HepG2 (cell line): Measurements from ENCODE around the gene SLC25A23. TPM values are rescaled to one million over a fixed set of nuclear protein-coding genes. Genes with fewer than 3 reads are reported as not detected.

Experiments used
- ARID2 ChIP-seq: sonication (generic); formaldehyde crosslinking; IDR thresholded peaks from 2 replicates; pipeline ENCODE4 v1.8.1; 2022; ENCODE audit warnings: mild to moderate bottlenecking, missing genetic modification reagents, borderline replicate concordance
- CAMTA2 ChIP-seq: sonication (generic); formaldehyde crosslinking; IDR thresholded peaks from 2 replicates; pipeline ENCODE4 v1.4.0; 2020; ENCODE audit warnings: mild to moderate bottlenecking, missing genetic modification reagents, borderline replicate concordance
- GTF3A ChIP-seq: sonication (generic); formaldehyde crosslinking; conservative IDR thresholded peaks from 2 replicates; pipeline ENCODE4 v1.4.0; 2020; ENCODE audit warnings: mild to moderate bottlenecking, missing genetic modification reagents
- HMG20A ChIP-seq: IDR thresholded peaks from 2 replicates; pipeline ENCODE4 v1.6.1; 2016; ENCODE audit warnings: borderline replicate concordance
- MXD3 ChIP-seq: IDR thresholded peaks from 2 replicates; pipeline ENCODE4 v1.6.1; 2016; ENCODE audit warnings: mild to moderate bottlenecking, missing biosample characterization, missing genetic modification reagents
- NFYB ChIP-seq: sonication (generic); formaldehyde crosslinking; IDR thresholded peaks from 2 replicates; pipeline ENCODE4 v1.4.0; 2020; ENCODE audit warnings: missing genetic modification reagents
- POLR2A ChIP-seq, 2 experiments: IDR thresholded peaks; 2 replicates each; pipeline ENCODE4 v1.6.1; 2011; ENCODE audit warnings: low read depth in 2 of 2, low read length in 2 of 2, mild to moderate bottlenecking in 1 of 2, moderate library complexity in 1 of 2; ENCODE audit not compliant: insufficient read depth in 1 of 2
- REST ChIP-seq, 2 experiments: IDR thresholded peaks; 2 replicates each; pipeline ENCODE4 v1.6.1; 2011 to 2012; ENCODE audit warnings: low read length in 2 of 2, borderline replicate concordance in 1 of 2, low read depth in 1 of 2, mild to moderate bottlenecking in 1 of 2, moderate library complexity in 1 of 2
- RFXAP ChIP-seq: sonication (generic); formaldehyde crosslinking; IDR thresholded peaks from 2 replicates; pipeline ENCODE4 v1.4.0; 2020; ENCODE audit warnings: missing genetic modification reagents, borderline replicate concordance
- TBX2 ChIP-seq: sonication (generic); formaldehyde crosslinking; IDR thresholded peaks from 2 replicates; pipeline ENCODE4 v1.5.0; 2020; ENCODE audit warnings: missing genetic modification reagents, mild to moderate bottlenecking, borderline replicate concordance
- TMF1 ChIP-seq: sonication (generic); formaldehyde crosslinking; IDR thresholded peaks from 2 replicates; pipeline ENCODE4 v1.8.1; 2022; ENCODE audit warnings: low read depth, missing genetic modification reagents
- ZFY ChIP-seq: sonication (generic); formaldehyde crosslinking; IDR thresholded peaks from 2 replicates; pipeline ENCODE4 v1.4.0; 2020; ENCODE audit warnings: missing genetic modification reagents
- ZMYM2 ChIP-seq: sonication (generic); formaldehyde crosslinking; IDR thresholded peaks from 2 replicates; pipeline ENCODE4 v1.8.0; 2022; ENCODE audit warnings: mild to moderate bottlenecking, missing genetic modification reagents
- ZMYM3 ChIP-seq: sonication (generic); formaldehyde crosslinking; IDR thresholded peaks from 2 replicates; pipeline ENCODE4 v1.5.1; 2020; ENCODE audit warnings: mild to moderate bottlenecking, missing genetic modification reagents
- ZNF343 ChIP-seq: sonication (generic); formaldehyde crosslinking; IDR thresholded peaks from 2 replicates; pipeline ENCODE4 v1.4.0; 2020; ENCODE audit warnings: mild to moderate bottlenecking, missing genetic modification reagents
- ZNF556 ChIP-seq: sonication (generic); formaldehyde crosslinking; IDR thresholded peaks from 2 replicates; pipeline ENCODE4 v1.4.0; 2020; ENCODE audit warnings: mild to moderate bottlenecking, missing genetic modification reagents, borderline replicate concordance
- ZNF564 ChIP-seq: sonication (generic); formaldehyde crosslinking; IDR thresholded peaks from 2 replicates; pipeline ENCODE4 v1.8.1; 2023; ENCODE audit warnings: mild to moderate bottlenecking, missing genetic modification reagents
- ZNF576 ChIP-seq: sonication (generic); formaldehyde crosslinking; IDR thresholded peaks from 2 replicates; pipeline ENCODE4 v1.4.0; 2020; ENCODE audit warnings: mild to moderate bottlenecking, missing genetic modification reagents
- ZNF709 ChIP-seq: sonication (generic); formaldehyde crosslinking; IDR thresholded peaks from 2 replicates; pipeline ENCODE4 v1.5.0; 2020; ENCODE audit warnings: mild to moderate bottlenecking, missing genetic modification reagents
- ZNF879 ChIP-seq: sonication (generic); formaldehyde crosslinking; IDR thresholded peaks from 2 replicates; pipeline ENCODE4 v1.8.1; 2023; ENCODE audit warnings: missing genetic modification reagents
- polyA plus RNA-seq, 8 experiments: library from polyadenylated mRNA; depleted of rRNA in 3 of 8; stranded (reverse) in 7 of 8; unstranded in 1 of 8; fragments of >200 nt; fragmentation: Illumina TruSeq in 4 of 8; extraction: Trizol in 4 of 8; gene quantifications; 2 replicates each; pipeline versions ENCODE4 v1.2.1 to v1.2.3, GENCODE V29; 2011 to 2016; ENCODE audit warnings: low read depth in 4 of 8, missing spikeins in 1 of 8, mixed read lengths in 1 of 8; ENCODE audit not compliant: insufficient read depth in 1 of 8
- total RNA-seq, 5 experiments: library from RNA; depleted of rRNA; stranded (reverse); fragments of >200 nt; fragmentation: Illumina TruSeq; extraction: Trizol; gene quantifications; 2 replicates each; pipeline ENCODE4 v1.2.3, GENCODE V29; 2016; ENCODE audit warnings: low read depth in 1 of 5

SLC25A23 gene
- total and polyA plus RNA-seq, 2 of the 13 experiments (the other 11 are each of a cell fraction or from before 2014, with no cell fraction given) = 12.4 to 15.2 TPM

- TF ChIP-seq POLR2A (IDR thresholded peaks at IDR 0.05; ENCODE audit: insufficient read depth in 1 of 2, low read depth in 2 of 2, low read length in 2 of 2) = peak in 1 of 2 experiments; percentile 81; a peak in 2 of 4 replicates
- TF ChIP-seq ZNF879 (CRISPR knock-in tag) = no peak
- no peak for TF ChIP-seq NFYB
- TF ChIP-seq CAMTA2 (CRISPR knock-in tag) = no peak
- TF ChIP-seq ZFY (CRISPR knock-in tag) = peak; percentile 93
- no peak for TF ChIP-seq TBX2 (CRISPR knock-in tag)
- no peak for TF ChIP-seq TMF1 (CRISPR knock-in tag)
- no peak for TF ChIP-seq GTF3A
- 0 out of 2 replicates have a peak, but pooled peaks have one; percentile 38 for TF ChIP-seq ZNF564 (CRISPR knock-in tag)
- no peak for TF ChIP-seq ZNF709 (CRISPR knock-in tag)
- TF ChIP-seq ZMYM2 (CRISPR knock-in tag) = no peak
- no peak for TF ChIP-seq ARID2 (CRISPR knock-in tag)
- TF ChIP-seq ZNF343 = no peak
- no peak for TF ChIP-seq REST (IDR thresholded peaks at IDR 0.05; ENCODE audit: borderline replicate concordance in 1 of 2, low read depth in 1 of 2, low read length in 2 of 2)
- TF ChIP-seq ZMYM3 (CRISPR knock-in tag) = no peak
- TF ChIP-seq RFXAP = peak; percentile 91
- no peak for TF ChIP-seq MXD3 (CRISPR knock-in tag)
- TF ChIP-seq ZNF556 (CRISPR knock-in tag) = no peak
- TF ChIP-seq HMG20A (CRISPR knock-in tag) = no peak
- TF ChIP-seq ZNF576 (CRISPR knock-in tag) = no peak
Observed at GRCh38 chr19:6424195-6424938, 35.2 kb downstream of the SLC25A23 start, which contains the start of gene KHSRP (continued).
